PC-9 (cell line): Measurements from ENCODE around the gene PCDHGA5. TPM values are rescaled to one million over a fixed set of nuclear protein-coding genes. Genes with fewer than 3 reads are reported as not detected.
"Not testable (repeated sequence)": the region's sequence is repeated elsewhere in the genome, so short reads cannot be mapped to it uniquely, and the experiment has no call there.

Experiments used
- BruUV-seq: library from RNA; stranded (reverse); fragments of 400-500 nt; replicated peaks from 2 replicates; lab custom pipeline; 2021; lab: Mats Ljungman, UMichigan
- CTCF ChIA-PET: fragments of 300-600 bp; sonication (Branson Sonifier 250); formaldehyde crosslinking; loops from one replicate; lab custom pipeline; 2022; ENCODE audit warnings: antibody characterized with exemption; lab: Charles Lee
- POLR2A ChIA-PET: fragments of 300-600 bp; sonication (Branson Sonifier 250); formaldehyde crosslinking; loops from one replicate; lab custom pipeline; 2022; ENCODE audit warnings: antibody characterized with exemption; ENCODE audit not compliant: unreplicated experiment; lab: Charles Lee
- DNase-seq, 2 experiments: peaks; one replicate each; pipeline versions ENCODE4 v3.0.0 to v3.0.0-alpha.2; 2015 to 2022; ENCODE audit warnings: mixed read lengths in 1 of 2
- H2AFZ ChIP-seq: fragments of 200-600 bp; sonication (generic); 2 replicates; pipeline ENCODE4 v1.8.1; 2017; ENCODE audit warnings: antibody characterized with exemption
- H3F3A ChIP-seq: fragments of 200-600 bp; sonication (generic); 2 replicates; pipeline ENCODE4 v1.8.1; 2017; ENCODE audit warnings: antibody characterized with exemption, mild to moderate bottlenecking, low read depth; ENCODE audit not compliant: insufficient read depth
- H3K27ac ChIP-seq: fragments of 200-600 bp; sonication (generic); 2 replicates; pipeline ENCODE4 v1.6.1; 2016; ENCODE audit warnings: mixed run types
- H3K27me3 ChIP-seq: fragments of 200-600 bp; sonication (generic); 2 replicates; pipeline ENCODE4 v1.6.1; 2016; ENCODE audit warnings: low read depth, mixed run types; ENCODE audit not compliant: insufficient read depth
- H3K36me3 ChIP-seq: fragments of 200-600 bp; sonication (generic); 2 replicates; pipeline ENCODE4 v1.6.1; 2016; ENCODE audit warnings: low read depth, mixed run types
- H3K4me1 ChIP-seq: fragments of 200-600 bp; sonication (generic); replicated peaks from 2 replicates; pipeline ENCODE4 v1.6.1; 2016; ENCODE audit warnings: mixed run types; ENCODE audit not compliant: insufficient read depth
- H3K4me2 ChIP-seq: fragments of 200-600 bp; sonication (generic); 2 replicates; pipeline ENCODE4 v1.6.1; 2017; ENCODE audit warnings: mixed run types
- H3K4me3 ChIP-seq: fragments of 200-600 bp; sonication (generic); 2 replicates; pipeline ENCODE4 v1.6.1; 2016; ENCODE audit warnings: mixed run types
- H3K79me2 ChIP-seq: fragments of 200-600 bp; sonication (generic); 2 replicates; pipeline ENCODE4 v1.6.1; 2017; ENCODE audit warnings: low read depth, mixed run types
- H3K9me2 ChIP-seq: fragments of 200-600 bp; sonication (generic); 2 replicates; pipeline ENCODE4 v1.8.1; 2017; ENCODE audit warnings: mild to moderate bottlenecking; ENCODE audit not compliant: insufficient read depth
- H3K9me3 ChIP-seq: fragments of 200-600 bp; sonication (generic); 2 replicates; pipeline ENCODE4 v1.8.1; 2016; ENCODE audit warnings: low read depth; ENCODE audit not compliant: insufficient read depth
- H4K20me1 ChIP-seq: fragments of 200-600 bp; sonication (generic); 2 replicates; pipeline ENCODE4 v1.8.1; 2017; ENCODE audit not compliant: insufficient read depth
- EZH2 ChIP-seq: fragments of 200-600 bp; sonication (generic); IDR thresholded peaks from 2 replicates; pipeline ENCODE4 v1.8.0; 2017; ENCODE audit warnings: antibody characterized with exemption, low read depth
- intact Hi-C: fragments of 100-400 bp; cut with micrococcal nuclease; formaldehyde crosslinking; loops from one replicate; pipeline ENCODE4 v1.10.0; 2022; ENCODE audit not compliant: unreplicated experiment
- total RNA-seq: library from RNA; stranded (reverse); gene quantifications from 2 replicates; pipeline ENCODE4 v1.2.3, GENCODE V29; 2021
- TF ChIP-seq, protein P1 (sequence below): fragments of 200-600 bp; sonication (generic); conservative IDR thresholded peaks from 2 replicates; pipeline ENCODE4 v1.6.1; 2017; ENCODE audit warnings: mixed run types, antibody characterized with exemption, mild to moderate bottlenecking, moderate library complexity

PCDHGA5 gene
- total RNA-seq, 1 experiment from 2014 or later, result 0.13 TPM

DNA sequence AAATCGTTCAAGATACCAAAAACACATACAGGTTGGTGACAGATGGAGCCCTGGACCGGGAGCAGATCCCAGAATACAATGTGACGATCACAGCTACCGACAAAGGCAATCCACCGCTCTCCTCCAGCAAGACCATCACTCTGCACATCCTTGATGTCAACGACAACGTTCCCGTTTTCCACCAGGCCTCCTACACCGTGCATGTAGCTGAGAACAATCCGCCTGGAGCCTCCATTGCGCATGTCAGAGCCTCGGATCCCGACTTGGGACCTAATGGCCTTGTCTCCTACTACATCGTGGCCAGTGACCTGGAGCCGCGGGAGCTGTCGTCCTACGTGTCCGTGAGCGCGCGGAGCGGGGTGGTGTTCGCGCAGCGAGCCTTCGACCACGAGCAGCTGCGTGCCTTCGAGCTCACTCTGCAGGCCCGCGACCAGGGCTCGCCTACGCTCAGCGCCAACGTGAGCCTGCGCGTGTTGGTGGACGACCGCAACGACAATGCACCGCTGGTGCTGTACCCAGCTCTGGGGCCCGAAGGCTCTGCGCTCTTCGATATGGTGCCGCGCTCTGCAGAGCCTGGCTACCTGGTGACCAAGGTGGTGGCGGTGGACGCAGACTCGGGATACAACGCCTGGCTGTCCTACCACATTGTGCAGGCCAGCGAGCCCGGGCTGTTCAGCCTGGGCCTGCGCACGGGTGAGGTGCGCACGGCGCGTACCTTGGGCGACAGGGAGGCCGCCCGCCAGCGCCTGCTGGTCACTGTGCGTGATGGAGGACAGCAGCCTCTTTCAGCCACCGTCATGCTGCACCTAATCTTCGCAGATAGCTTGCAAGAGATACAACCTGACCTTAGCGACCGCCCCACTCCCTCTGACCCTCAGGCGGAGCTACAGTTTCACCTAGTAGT lies 7.9 kb downstream of the PCDHGA5 start:
- Histone ChIP-seq H4K20me1 (no peaks in the 10 kb centered on the region), H3K4me2 (no peak overlapping the region), H3K4me1 (no peaks in the 10 kb centered on the region), H3K27me3 (peaks cover 36% of the 10 kb centered on the region; the same call in 1 of the 2 replicates), H3K9me2 (no peaks in the 10 kb centered on the region), H3K9me3 (peaks cover 5% of the 10 kb centered on the region; the same call in 1 of the 2 replicates), H2AFZ (no peak overlapping the region), H3K4me3 (no peak overlapping the region), H3K27ac (no peak overlapping the region), H3K79me2 (no peaks in the 10 kb centered on the region), H3K36me3 (no peaks in the 10 kb centered on the region), H3F3A (no peaks in the 10 kb centered on the region)
- intact Hi-C loops, result no loop called here
- BruUV-seq, result no TSS peak
- ChIA-PET POLR2A (no interaction called here), CTCF (interaction anchor here (0.9 kb wide), 1 partner anchor 277 kb away, joined by 3 read pairs; the partner anchor contains the start of gene PCDHB2)
- no peak for DNase-seq
- TF ChIP-seq, protein P1, sequence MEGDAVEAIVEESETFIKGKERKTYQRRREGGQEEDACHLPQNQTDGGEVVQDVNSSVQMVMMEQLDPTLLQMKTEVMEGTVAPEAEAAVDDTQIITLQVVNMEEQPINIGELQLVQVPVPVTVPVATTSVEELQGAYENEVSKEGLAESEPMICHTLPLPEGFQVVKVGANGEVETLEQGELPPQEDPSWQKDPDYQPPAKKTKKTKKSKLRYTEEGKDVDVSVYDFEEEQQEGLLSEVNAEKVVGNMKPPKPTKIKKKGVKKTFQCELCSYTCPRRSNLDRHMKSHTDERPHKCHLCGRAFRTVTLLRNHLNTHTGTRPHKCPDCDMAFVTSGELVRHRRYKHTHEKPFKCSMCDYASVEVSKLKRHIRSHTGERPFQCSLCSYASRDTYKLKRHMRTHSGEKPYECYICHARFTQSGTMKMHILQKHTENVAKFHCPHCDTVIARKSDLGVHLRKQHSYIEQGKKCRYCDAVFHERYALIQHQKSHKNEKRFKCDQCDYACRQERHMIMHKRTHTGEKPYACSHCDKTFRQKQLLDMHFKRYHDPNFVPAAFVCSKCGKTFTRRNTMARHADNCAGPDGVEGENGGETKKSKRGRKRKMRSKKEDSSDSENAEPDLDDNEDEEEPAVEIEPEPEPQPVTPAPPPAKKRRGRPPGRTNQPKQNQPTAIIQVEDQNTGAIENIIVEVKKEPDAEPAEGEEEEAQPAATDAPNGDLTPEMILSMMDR, result no peak
- no peak for TF ChIP-seq EZH2

DNA sequence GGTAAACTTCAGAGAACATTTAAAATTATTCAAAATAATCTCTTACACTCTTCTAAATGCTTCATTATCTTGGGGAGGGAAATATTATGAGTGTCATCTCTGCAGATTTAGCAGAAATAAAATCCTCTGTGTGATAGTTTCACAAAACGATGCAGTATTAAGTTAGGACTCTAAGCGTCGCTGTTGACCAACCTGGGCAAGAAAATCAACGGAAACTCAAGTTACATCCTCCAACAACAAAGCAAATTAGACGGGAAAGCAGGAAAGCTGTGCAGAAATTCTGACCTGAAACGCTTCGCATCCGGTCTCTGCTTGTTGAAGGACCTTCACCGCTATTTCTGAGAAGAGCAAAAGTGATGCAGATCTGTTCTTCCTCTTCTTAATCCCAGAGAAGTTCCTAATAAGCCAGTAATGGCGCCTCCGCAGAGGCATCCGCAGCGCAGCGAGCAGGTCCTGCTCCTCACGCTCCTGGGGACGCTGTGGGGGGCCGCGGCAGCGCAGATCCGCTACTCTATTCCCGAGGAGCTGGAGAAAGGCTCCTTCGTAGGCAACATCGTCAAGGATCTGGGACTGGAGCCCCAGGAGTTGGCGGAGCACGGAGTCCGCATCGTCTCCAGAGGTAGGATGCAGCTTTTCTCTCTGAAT lies 9.8 kb downstream of the PCDHGA5 start, which contains the start of gene PCDHGA6:
TSS of gene PCDHGA6 (plus strand) at position 219 of the 645 bp plus-strand sequence. CDS start at position 412, 193 bp downstream.
- Histone ChIP-seq H3K9me2 (no peaks in the 10 kb centered on the region), H3K4me2 (no peak within 1 kb of the TSS), H3F3A (no peaks in the 10 kb centered on the region), H3K9me3 (no peaks in the 10 kb centered on the region; the same call in 1 of the 2 replicates), H3K4me3 (no peak within 1 kb of the TSS), H3K27me3 (peaks cover 28% of the 10 kb centered on the region; the same call in 1 of the 2 replicates), H2AFZ (no peak within 1 kb of the TSS), H3K79me2 (no peaks in the 10 kb centered on the region), H4K20me1 (no peaks in the 10 kb centered on the region), H3K4me1 (no peaks in the 10 kb centered on the region), H3K27ac (no peak within 1 kb of the TSS), H3K36me3 (no peaks in the 10 kb centered on the region)
- DNase-seq, result no peak
- ChIA-PET POLR2A (no interaction called here), CTCF (interaction anchor here (1.0 kb wide), 1 partner anchor 192 kb away, joined by 3 read pairs; no protein-coding TSS in a partner anchor)
- intact Hi-C loops, result no loop called here
- no TSS peak for BruUV-seq
- no peak for TF ChIP-seq EZH2
- TF ChIP-seq, protein P1, result peak; percentile 46; the same call in 1 of the 2 replicates

DNA sequence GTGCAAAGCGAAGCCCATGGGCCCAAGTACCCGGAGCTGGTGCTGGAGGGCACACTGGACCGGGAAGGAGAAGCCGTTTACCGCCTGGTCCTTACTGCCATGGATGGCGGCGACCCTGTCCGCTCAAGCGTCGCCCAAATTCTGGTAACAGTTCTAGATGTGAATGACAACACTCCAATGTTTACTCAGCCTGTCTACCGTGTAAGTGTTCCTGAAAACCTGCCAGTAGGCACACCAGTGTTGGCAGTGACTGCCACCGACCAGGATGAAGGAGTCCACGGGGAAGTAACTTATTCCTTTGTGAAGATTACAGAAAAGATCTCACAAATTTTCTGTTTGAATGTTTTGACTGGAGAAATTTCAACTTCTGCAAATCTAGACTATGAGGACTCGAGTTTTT lies 10.7 kb downstream of the PCDHGA5 start:
- H3K36me3 ChIP-seq, result no peaks in the 10 kb centered on the region

DNA sequence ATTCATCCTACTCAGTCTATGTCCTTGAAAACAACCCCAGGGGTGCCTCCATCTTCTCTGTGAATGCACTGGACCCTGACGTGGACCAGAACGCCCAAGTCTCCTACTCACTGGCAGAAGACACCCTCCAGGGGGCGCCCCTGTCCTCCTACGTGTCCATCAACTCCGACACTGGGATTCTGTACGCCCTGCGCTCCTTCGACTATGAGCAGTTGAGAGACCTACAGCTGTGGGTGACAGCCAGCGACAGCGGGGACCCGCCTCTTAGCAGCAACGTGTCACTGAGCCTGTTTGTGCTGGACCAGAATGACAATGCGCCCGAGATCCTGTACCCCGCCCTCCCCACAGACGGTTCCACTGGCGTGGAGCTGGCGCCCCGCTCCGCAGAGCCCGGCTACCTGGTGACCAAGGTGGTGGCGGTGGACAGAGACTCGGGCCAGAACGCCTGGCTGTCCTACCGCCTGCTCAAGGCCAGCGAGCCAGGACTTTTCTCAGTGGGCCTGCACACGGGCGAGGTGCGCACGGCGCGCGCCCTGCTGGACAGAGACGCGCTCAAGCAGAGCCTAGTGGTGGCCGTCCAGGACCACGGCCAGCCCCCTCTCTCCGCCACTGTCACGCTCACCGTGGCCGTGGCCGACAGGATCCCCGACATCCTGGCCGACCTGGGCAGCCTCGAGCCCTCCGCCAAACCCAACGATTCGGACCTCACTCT lies 11.6 kb downstream of the PCDHGA5 start:
- H4K20me1 ChIP-seq, CTCF ChIA-PET, DNase-seq, BruUV-seq, intact Hi-C loops, H2AFZ ChIP-seq, POLR2A ChIA-PET, H3K4me1 ChIP-seq, H3K79me2 ChIP-seq, H3F3A ChIP-seq, H3K27ac ChIP-seq, H3K9me2 ChIP-seq, H3K4me2 ChIP-seq, H3K4me3 ChIP-seq, H3K9me3 ChIP-seq, H3K36me3 ChIP-seq: not testable (repeated sequence)
- peaks cover 20% of the 10 kb centered on the region; the same call in 1 of the 2 replicates for H3K27me3 ChIP-seq

More for the DNA sequence above, 10.7 kb downstream of the PCDHGA5 start:
- H3K79me2 ChIP-seq, result no peaks in the 10 kb centered on the region
- CTCF ChIA-PET, result no interaction called here
- H2AFZ ChIP-seq, result no peak overlapping the region
- H3K4me1 ChIP-seq, result no peaks in the 10 kb centered on the region
- H3K27ac ChIP-seq, result no peak overlapping the region
- no peaks in the 10 kb centered on the region for H3K9me2 ChIP-seq
- H4K20me1 ChIP-seq, result no peaks in the 10 kb centered on the region
- no peaks in the 10 kb centered on the region; the same call in 1 of the 2 replicates for H3K9me3 ChIP-seq
- POLR2A ChIA-PET, result no interaction called here
- no TSS peak for BruUV-seq
- intact Hi-C loops, result no loop called here
- peaks cover 24% of the 10 kb centered on the region; the same call in 1 of the 2 replicates for H3K27me3 ChIP-seq
- no peak for TF ChIP-seq EZH2
- TF ChIP-seq, protein P1, result no peak
- no peak for DNase-seq
- no peaks in the 10 kb centered on the region for H3F3A ChIP-seq
- no peak overlapping the region for H3K4me2 ChIP-seq
- H3K4me3 ChIP-seq, result no peak overlapping the region
